ENCODE results near the gene EAF1.
"Not testable (repeated sequence)": the region's sequence is repeated elsewhere in the genome, so short reads cannot be mapped to it uniquely, and the experiment has no call there.

The EAF1 gene

DNA sequence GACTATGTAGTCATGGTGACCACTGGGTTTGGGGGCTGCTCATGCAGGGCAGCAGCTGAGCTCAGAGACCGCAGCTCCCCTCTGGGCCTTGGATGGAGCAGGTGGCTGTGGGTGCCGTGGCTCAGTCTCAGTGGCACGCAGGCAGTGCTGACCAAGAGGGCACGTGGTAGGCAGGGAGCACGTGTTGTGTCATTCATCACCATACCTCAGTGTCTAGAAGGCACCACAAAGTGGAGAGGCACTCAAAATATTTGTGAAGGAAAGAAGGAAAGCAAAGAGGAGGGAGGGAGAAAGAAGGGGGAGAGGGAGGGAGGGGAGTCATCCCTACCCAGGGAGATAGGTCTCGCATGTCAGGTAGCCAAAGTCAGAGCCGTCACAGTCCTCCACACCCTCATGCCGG, 26.1 kb downstream of the EAF1 start:
- DNase-seq = no peak

DNA sequence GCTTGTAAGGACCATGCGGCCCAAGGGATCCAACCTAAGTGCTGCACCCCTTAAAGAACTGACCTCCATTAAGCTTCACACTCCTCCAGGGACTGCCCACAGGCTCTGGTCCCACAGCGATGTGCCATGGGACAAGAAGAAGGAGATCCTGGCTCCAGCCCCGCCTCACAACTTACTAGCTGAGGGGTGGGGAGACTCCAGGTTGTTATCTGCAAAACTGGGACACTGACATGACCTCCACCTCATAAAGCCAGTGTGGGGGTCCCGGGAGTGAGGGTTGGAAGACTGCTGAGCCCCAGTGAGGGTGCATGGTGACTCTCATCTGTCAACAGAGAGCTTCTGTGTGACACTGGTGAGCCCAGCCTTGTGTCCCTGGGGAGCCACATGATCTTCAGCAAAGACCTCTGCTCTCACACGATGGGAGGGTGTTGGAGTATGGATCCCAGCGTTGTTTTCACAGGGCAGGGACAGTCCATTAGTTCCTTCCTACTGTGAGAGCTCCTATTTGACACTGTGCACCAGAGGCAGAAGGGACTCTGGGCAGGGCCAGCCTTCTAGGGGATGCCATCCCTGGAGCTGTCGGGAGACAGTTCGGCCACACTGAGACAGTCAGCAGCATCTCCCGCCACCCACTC, 26.7 kb downstream of the EAF1 start:
- DNase-seq = no peak

DNA sequence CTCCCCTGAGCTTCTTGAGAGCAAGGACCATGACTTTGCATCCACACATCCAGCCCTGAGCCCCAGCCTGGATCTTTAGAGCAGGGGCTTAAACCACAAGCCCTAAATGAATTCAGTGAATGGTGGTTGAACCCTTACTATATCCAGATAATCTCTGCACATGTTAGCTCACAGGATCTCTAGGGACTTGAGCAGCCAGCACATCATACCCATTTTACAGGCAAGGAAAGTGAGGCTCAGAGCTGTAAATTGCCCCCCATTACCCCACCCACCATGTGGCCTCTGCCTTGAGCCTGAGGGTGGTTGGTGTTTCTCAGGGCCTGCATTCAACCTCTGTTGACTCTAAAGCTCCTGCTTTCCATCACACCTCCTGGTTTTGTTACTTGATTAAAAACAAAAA, 27.6 kb downstream of the EAF1 start:
- DNase-seq = no peak

DNA sequence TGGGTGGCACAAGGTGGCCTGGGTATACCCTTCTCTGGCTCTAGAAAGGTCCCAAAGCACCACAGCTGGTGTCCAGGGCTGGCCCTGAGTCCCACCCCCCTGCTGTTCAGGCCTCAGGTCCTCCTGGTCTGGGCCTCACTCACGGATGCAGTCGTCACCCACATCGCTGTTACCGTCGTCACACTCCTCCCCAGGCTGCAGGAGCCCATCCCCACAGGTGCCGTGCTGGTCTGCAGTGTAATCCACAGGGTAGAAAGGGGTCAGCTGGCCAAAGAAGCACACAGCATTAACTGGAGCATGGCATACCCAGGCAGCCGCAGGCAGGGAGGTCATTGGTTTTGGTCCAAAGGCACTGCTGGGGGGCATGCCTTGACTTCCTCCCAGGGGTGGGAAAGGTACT, 28.4 kb downstream of the EAF1 start:
- no peak for DNase-seq

DNA sequence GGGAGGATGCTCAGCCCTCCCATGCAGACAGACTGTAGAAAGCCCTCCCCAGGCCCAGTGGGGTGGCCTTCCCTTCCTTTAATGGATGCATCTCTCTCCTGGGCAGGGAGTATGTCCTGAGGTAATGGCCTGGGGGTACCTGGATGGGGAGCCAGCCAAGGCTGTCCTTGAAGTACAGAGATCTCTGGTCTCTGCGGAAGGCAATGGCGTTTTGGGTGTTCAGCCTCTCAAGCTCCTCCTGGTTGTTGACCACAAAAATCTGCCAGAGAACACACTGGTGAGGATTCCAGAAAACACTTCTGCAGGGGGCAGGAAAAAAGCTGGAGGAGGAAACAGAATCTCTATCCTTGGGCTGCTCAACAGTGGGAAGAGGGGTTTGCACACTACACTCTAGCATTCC, 28.9 kb downstream of the EAF1 start:
- DNase-seq = no peak

DNA sequence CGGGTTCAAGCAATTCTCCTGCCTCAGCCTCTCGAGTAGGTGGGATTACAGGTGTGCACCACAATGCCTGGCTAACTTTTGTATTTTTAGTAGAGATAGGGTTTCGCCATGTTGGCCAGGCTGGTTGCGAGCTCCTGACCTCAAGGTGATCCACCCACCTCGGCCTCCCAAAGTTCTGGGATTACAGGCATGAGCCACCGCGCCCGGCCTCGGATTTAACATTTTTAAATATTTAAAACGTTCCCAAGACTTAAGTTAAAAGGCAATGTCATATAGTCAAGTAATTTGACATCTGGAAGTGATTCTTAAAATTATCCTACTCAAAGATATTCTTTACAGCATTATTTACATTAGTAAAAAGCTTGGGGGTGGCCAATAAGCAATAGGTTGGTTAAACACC, 29.5 kb downstream of the EAF1 start:
- not testable (repeated sequence) for DNase-seq

DNA sequence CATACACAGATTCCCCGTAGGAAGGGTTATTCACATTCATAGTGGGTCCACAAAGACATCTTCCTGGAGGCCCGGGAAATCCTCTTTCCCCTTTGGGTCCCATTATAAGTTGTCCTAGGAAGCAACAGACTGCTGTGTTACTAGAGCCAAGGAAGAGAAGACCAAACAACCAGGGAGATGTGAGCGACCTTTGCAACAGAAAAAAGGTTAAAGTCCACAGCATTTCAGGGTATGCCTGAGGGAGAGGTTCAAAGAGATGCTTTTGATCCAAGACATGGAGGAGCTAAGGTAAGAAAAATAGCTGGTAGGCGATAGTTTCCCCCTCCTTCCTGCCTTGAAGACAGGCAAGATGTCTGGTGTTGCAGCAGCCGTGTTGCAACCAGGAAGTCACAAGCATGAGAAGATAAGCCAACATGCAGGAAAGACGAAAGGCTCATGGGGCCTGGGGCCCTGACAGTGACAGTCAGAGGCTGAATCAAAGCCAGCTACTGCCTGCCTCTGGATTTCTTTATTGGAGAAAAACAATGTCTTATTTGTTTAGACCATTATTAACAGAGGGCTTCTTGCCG, 30.9 kb downstream of the EAF1 start:
- no peak for DNase-seq

DNA sequence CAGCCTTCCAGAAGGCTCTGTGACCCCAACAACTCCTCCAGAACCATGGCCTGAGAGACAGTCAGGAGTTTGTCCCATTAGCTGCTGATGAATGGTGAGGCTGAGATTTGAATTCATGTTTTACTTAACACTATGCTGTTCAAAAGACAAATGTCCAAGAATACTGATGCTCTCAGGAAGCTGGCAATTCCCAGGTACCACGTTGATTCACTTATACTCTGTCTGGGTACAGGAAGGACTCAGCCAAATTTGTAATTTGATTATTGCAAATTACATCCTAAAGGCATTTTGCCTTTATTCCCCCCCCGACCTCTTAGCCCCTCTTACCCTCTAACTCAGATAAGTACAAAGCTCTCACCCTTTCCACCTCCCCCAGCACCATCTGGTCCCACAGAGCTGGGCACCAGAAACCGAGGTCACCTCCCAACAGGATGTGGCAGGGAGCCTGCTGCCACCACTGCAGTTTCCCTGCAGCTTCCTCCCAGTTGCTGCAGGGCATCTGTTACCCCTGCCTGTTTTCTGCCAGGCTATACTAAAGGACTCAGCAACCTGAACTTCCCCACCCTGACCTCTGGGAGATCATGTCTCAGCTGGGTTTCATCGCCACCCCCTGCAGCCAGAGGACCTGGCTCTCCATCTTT, 33.6 kb downstream of the EAF1 start:
- DNase-seq = no peak

DNA sequence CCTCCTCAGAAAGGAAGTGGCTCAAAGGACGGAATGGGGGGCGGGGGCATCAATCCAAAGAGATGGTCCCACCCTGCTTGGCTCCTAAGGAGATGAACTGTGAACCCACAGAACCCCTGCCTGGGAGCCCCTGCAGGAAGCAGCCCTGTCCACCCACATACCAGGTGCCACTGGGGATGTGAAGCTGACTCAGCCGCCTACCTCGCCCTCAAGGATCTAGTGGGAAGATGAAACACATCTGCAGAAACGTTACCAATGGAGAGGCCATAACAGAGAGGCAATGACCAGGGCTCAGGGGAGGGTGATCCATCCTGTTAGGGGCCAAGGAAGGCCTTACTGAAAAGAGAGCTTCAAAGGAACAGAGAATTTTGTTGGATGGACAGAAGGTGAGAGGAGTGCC, 35.1 kb downstream of the EAF1 start:
- no peak for DNase-seq

DNA sequence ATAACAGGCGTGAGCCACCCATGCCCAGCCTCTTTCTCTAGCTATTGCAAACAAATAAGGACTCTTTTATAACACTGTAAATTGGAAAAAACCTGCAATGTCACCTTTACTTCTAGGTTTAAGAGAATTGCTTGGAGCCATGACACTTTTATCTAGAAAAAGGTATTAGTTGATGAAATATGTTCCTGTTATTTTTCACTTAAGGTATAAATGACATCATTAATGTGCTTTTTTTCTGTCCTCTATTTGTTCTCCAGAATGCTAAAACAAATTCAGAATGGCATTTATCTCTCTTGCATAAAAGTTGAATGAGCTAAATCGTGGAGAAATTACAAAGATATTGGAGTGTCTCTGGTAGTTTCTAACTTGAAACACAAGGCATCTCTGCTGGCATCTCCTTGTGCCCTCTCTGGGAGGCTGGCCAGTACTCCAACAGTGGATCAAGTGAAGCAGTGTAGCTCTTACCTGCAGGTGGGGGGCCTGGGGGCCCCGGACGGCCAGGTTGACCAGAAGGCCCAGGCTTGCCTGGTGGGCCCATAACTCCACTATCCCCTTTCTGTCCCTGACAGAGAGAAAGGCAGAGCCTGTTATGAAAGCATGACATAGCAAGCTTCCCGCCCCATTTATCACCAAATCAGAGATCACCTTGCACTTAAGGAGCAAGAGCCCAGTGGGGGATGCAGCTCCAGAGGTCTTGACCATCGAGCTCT, 38.6 kb downstream of the EAF1 start:
- no peak for DNase-seq

DNA sequence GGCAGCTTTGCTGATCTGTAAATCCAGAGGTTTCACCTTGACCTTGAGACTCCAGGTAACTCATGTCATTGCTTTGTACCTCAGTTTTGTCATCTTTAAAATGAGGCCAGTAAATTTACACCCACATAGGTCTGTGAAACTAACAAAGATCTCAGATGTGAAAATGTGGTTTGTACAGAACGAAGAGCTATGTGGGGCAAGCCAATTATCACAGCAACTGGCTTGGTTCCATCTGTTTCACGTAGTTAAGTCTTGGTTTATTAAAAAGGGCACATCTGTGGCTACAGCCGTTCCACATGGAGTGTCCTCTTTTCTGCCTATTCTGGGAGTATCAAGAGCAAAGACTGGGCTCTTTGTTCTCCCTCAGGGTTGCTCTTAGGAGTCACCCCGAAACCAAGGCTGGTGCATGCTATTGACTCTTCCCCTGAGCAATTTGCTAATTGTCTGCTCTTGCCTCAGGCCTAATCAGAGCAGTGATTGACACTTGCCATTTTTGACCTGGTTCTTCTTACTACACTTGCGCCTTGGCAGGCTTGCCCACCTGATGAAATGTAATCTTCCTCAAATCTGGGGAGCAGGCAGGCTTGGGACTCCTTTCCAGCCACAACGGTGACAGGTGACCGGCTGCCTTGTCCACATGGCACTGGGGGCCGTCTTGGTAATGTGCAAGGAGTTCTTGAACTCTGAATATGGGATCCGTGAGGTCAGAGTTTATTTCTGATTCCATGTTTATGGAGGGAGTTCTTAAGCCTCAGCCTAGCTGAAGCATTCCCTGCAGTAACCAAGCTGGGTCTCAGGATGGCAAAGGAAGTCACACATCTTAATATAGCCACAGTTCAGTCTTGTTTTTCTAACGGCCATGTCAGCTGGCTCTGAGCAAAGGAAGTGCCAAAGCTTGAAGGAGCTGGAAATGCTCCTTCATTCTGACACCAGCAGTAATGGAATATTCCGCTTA, 40.1 kb downstream of the EAF1 start:
- no peak for DNase-seq

DNA sequence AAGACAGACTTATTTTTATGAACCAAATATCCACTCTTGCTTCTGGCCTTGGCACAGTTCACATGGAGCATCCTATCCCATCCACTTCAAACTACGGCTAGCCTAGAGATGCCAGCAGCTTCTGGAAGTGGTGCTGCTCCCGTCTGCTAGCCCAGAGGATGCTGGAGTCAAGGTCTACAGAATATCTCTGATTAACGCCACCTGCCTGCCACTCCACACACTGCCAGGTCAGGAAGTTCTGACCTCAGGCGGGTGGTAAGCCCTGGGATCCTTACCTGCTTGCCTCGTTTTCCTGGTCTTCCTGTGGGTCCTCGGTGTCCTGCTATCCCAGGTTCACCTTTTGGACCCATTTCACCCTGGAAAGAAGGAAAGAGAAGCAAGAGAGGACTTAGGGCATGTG, 42.9 kb downstream of the EAF1 start:
- DNase-seq = no peak

DNA sequence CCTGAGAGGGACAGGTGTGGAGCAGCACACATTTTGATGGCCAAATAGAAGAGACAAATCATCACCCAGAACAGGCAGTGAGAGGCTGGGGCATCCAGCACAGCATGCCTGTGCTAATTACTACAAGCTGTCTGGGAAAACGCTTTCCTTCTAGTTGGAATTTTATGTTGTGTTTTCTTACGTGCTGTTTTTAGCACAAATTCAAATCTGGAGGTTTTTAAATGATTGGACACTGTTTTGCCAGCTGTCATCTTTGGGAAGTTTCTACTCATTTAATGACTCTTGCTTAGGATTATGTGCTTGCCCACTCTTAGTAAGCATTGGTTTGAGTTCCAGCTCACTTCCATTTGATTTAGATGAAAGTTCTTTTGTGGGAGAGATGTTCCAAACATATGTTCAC, 43.5 kb downstream of the EAF1 start:
- DNase-seq = no peak

DNA sequence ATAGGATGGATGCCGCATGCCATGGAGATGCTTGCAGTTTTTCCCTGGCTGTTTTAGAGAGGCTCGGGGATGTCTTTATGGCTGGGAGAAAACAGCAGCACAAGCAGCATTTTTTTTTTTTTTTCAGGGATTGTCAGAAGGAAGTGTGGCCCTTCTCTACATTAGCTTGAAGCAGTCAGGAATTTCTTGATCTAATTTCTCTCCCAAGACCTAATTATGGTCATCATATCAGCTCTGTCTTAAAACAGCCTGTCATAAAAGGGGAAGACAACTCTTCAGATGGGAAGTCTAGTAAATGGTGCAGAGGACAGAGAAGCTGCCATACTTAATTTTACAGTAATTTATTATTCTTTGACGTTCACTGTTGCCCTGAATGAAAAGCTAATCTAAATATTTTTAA, 44.5 kb downstream of the EAF1 start:
- no peak for DNase-seq

DNA sequence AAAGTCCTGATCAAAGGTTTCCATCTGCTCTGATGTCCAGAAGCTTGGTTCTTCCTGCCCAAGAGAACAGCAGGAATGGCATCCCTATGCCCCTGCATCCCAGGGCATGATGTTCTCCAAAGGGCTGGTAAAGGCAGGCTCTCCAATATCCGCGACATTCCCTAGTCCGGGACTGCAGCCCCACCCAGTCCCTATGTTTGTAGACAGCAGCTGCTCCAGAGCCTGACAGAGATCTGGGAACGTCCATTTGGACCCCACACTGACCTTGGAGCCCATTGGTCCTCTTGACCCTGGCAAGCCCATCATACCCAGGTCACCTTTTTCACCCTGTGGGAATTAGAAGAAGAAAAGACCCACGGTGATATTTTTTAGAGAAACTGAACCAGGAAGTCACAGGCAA, 47.8 kb downstream of the EAF1 start:
- no peak for DNase-seq

DNA sequence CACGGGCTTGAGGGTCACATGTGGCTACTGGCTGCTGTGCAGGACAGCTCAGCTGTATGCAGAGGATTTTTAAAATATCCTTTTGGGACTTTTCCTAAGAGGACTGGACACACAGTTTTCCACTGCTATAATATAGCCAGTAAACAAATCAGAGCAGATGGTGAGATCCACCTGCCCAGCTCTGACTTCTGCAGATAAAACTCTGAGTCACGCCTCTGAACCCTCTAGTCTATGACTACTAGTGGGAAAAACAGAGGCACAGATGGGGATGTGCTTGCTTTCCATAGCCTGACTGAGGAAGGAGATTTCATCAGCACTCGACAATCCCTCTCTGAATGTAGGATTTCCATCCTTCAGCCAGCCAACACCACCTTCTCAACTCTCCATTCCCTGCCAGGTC, 49.0 kb downstream of the EAF1 start:
- no peak for DNase-seq

DNA sequence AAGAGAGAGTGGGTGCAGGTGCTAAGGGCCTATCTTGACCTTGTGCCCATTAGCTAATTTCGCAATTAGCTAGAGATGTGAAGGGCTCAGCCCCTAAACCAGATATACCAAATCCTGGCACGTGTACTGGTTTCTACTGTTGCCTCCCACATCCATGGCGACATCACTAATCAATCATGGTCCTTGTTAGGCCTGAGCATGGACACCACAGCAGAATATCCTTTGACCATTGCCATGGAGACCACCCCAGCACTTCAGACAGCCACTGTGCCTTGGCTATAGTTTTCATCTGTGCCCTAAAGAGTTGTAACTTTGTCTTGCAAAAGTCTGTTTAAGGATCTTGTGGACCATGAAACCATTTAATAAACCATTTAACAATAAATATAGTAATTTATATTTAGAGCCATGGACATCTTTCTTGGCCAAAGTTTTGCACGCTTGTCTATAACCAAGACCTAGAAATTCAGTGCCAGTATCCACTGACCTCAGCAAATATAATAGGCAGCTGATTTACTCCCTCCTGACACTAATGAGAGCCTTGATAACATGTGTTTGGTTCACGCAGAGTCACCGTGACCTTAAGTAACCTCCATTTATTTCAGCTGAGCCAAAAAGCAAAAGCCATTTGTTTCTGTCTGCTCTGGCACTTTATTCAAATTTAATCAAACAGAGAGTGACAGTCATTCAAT, 50.7 kb downstream of the EAF1 start:
- DNase-seq = no peak

DNA sequence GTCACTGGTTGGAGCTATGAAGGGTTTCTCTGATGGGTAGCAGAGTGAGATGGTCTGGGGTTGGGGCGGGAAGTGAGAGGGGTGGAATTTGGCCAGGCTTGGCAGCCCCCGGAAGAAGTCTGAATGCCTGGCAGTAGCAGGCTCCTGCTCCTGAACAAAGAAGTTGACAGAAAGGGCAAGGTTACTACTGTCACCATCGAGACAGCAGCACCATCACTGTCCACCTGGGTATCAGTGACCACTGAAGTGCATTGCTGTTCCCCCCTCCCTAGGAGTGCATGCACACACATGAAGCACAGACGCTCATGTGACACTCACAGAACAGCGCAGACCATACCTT, 51.2 kb downstream of the EAF1 start:
- DNase-seq = no peak

DNA sequence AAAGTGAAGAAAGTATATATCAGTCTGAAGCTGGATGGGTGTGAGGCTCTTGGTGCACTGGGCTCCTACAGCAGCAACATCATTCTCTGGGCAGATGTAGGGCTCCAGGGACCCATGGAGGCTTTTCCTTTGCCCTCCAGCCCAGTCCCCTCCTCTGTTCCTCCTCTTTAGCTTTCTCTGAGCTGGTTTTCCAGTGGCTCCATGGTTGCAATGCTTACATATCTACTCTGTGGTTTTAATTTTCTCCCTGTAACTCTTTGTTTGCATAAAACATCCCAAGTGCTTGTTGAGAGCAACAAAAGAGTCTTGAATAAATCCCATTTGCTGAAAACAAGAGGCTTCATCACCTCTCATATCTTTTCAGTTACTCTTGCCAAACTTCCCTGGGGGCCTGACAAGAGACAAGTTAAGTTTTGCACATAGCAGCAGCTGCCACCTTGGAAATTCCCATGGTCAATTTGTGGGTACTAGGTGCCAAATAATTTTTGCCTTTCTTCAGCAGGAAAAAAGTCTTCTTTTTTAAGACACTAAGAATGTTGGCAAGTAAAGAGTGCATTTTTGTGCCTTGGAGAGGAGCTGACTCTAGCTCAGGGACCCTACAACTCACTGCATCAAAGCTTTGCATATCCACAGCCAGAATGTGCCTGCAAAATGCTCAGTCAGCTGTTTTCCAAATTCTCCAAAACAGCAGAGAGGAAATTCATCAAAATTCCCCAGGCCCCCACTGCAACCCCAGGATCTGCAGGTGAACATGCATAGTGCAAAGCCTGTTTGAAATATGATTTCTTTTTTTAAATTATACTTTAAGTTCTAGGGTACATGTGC, 52.2 kb downstream of the EAF1 start:
- no peak for DNase-seq

DNA sequence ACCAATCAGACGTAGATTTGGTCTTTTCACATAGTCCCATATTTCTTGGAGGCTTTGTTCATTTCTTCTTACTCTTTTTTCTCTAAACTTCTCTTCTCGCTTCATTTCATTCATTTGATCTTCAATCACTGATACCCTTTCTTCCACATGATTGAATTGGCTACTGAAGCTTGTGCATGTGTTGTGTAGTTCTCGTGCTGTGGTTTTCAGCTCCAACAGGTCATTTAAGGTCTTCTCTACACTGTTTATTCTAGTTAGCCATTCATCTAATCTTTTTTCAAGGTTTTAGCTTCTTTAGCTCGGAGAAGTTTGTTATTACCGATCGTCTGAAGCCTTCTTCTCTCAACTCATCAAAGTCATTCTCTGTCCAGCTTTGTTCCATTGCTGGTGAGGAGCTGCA, 57.2 kb downstream of the EAF1 start:
- DNase-seq = not testable (repeated sequence)

DNA sequence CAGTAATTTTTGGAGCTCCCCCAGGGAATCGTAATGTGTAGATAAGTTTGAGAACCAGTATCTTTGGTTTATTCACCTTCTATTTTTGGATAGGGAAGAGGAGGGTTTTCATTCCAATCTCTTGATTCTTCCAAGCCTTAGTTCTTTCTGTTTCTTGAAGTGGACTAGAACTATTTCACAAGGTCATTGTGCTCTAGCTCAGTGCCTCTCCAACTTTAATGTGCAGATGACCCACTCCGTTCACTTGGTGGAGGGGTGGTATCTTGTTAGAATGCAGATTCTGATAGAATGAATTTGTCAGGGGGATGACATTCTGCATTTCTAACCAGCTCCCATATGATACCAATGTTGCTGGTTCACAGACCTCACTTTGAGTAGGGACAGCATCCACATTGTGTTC, 58.6 kb downstream of the EAF1 start:
- DNase-seq = no peak

DNA sequence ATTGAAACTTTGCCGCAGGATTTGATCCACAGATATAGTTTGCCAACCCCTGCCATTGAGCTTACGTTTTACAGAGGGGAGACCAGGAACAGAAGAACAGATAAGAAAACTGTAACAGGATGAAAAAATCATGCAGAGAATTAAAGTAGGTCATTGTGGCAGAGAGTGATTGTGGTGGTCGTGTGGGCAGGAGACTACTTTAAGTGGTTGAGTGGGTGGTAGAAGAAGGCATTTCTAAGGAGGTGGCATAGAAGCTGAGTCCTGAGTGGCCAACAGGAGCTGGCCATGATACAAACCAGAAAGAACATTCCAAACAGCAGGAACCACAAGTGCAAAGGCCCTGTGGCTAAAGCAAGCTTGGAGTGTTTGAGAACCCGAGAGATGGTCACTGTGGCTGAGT, 59.6 kb downstream of the EAF1 start:
- no peak for DNase-seq
